GM12872 (cell line): ENCODE measurements around the gene PECR.

Source experiments
- CTCF ChIP-seq: IDR thresholded peaks from 3 replicates; pipeline ENCODE4 v1.5.1; 2011; ENCODE audit warnings: low read depth, mild to moderate bottlenecking, low read length, moderate library complexity; ENCODE audit not compliant: insufficient read depth

The PECR gene

GRCh38 chr2:216021768-216022565, 59.6 kb downstream of the PECR start:
- TF ChIP-seq CTCF = no peak

- no peak for TF ChIP-seq CTCF
Measured at GRCh38 chr2:216018709-216019108, 62.9 kb downstream of the PECR start.

GRCh38 chr2:216017365-216017764, 64.2 kb downstream of the PECR start:
- no peak for TF ChIP-seq CTCF

GRCh38 chr2:216016581-216016980, 65.0 kb downstream of the PECR start:
- no peak for TF ChIP-seq CTCF

- TF ChIP-seq CTCF = no peak
Measured at GRCh38 chr2:216015722-216016464, 65.7 kb downstream of the PECR start.

- TF ChIP-seq CTCF = no peak
Measured at GRCh38 chr2:216014986-216015385, 66.6 kb downstream of the PECR start.

GRCh38 chr2:216014006-216014405, 67.6 kb downstream of the PECR start:
- no peak for TF ChIP-seq CTCF
